Lung microvascular endothelial cell (primary cell): Measurements from ENCODE around the gene ZNF792. TPM values are rescaled to one million over a fixed set of nuclear protein-coding genes. Genes with fewer than 3 reads are reported as not detected.
A peak's percentile ranks its signal among the peaks of the same experiment; 100 is the strongest.
"Not testable (repeated sequence)": the region's sequence is repeated elsewhere in the genome, so short reads cannot be mapped to it uniquely, and the experiment has no call there.

Source experiments
- DNase-seq, 2 donors: peaks; one replicate each; pipeline versions ENCODE4 v3.0.0 to v3.0.0-alpha.2; 2010; ENCODE audit warnings: low read depth in 2 of 2
- total RNA-seq: library from RNA; depleted of rRNA; stranded (reverse); fragments of >200 nt; gene quantifications from 2 replicates; pipeline ENCODE4 v1.2.1, GENCODE V29; 2014

Gene ZNF792
- total RNA-seq: 25.9 and 39.1 TPM in 2 replicates

GRCh38 chr19:34963573-34964406 lies at the start of gene ZNF792:
Gene ZNF792, minus strand, starts transcription at chr19:34964229. Its CDS starts 567 bp downstream, at chr19:34963662.
- peak; percentile 73 to 87 for DNase-seq

- DNase-seq: peak; percentile 73 to 80
These were observed 49.2 kb upstream of the ZNF792 start for GRCh38 chr19:35013041-35013819.

GRCh38 chr19:35011737-35012682 lies 48.0 kb upstream of the ZNF792 start:
- DNase-seq: no peak

GRCh38 chr19:35011091-35011689 lies 47.2 kb upstream of the ZNF792 start:
- no peak for DNase-seq

GRCh38 chr19:35009424-35010415 lies 45.7 kb upstream of the ZNF792 start:
- DNase-seq: no peak

GRCh38 chr19:35008891-35009341 lies 44.9 kb upstream of the ZNF792 start:
- DNase-seq: no peak

- not testable (repeated sequence) for DNase-seq
These were observed 43.4 kb upstream of the ZNF792 start for GRCh38 chr19:35007427-35007826.

- DNase-seq: no peak
These were observed 43.0 kb upstream of the ZNF792 start for GRCh38 chr19:35006999-35007365.

- peak in 1 of 2 donors; percentile 80 for DNase-seq
These were observed 42.4 kb upstream of the ZNF792 start for GRCh38 chr19:35006342-35006998.

- DNase-seq: not testable (repeated sequence)
These were observed 41.9 kb upstream of the ZNF792 start for GRCh38 chr19:35006007-35006341.

GRCh38 chr19:35005256-35005977 lies 41.4 kb upstream of the ZNF792 start:
- DNase-seq: no peak

GRCh38 chr19:35004517-35005255 lies 40.7 kb upstream of the ZNF792 start:
- no peak for DNase-seq

- DNase-seq: no peak
These were observed 38.1 kb upstream of the ZNF792 start for GRCh38 chr19:35002037-35002535.

GRCh38 chr19:35000647-35001501 lies 36.8 kb upstream of the ZNF792 start:
- DNase-seq: peak; percentile 33 to 50

- DNase-seq: no peak
These were observed 36.3 kb upstream of the ZNF792 start for GRCh38 chr19:35000338-35000646.

- DNase-seq: peak; percentile 73 to 87
These were observed 35.7 kb upstream of the ZNF792 start, which contains the start of gene GRAMD1A for GRCh38 chr19:34999498-35000337. Gene GRAMD1A, plus strand, starts transcription at chr19:35000323. Its CDS starts 156 bp downstream, at chr19:35000479.
